IMR-90 (cell line): ENCODE results near the gene DOCK1. TPM values are rescaled to one million over a fixed set of nuclear protein-coding genes. Genes with fewer than 3 reads are reported as not detected.

Experiments used
- ATAC-seq: fragments of 200-7000 bp; cut with Tn5 transposase; 2 replicates; pipeline ENCODE4 v1.9.1; 2020; ENCODE audit warnings: low read depth, mild to moderate bottlenecking, moderate library complexity
- BruUV-seq: library from RNA; stranded (reverse); fragments of 400-500 nt; replicated peaks from 2 replicates; lab custom pipeline; 2021; lab: Mats Ljungman, UMichigan
- CTCF ChIA-PET: fragments of 300-600 bp; formaldehyde crosslinking; extraction: SDS; loops from one replicate; lab custom pipeline; 2021; ENCODE audit warnings: antibody characterized with exemption; lab: Yijun Ruan, JAX
- POLR2A ChIA-PET: fragments of 300-600 bp; sonication (Branson Sonifier 250); formaldehyde crosslinking; loops from one replicate; lab custom pipeline; 2022; ENCODE audit warnings: antibody characterized with exemption; ENCODE audit not compliant: unreplicated experiment; lab: Charles Lee
- DNase-seq: peaks from one replicate; pipeline ENCODE4 v3.0.0; 2013
- H2AFZ ChIP-seq: replicated peaks from 2 replicates; pipeline ENCODE3; 2013; ENCODE audit warnings: low read length, mild to moderate bottlenecking; ENCODE audit not compliant: poor library complexity
- H2AK5ac ChIP-seq: 2 replicates; pipeline ENCODE4 v1.6.1; 2013; ENCODE audit warnings: low read depth, low read length, inconsistent platforms
- H2AK9ac ChIP-seq: replicated peaks from 2 replicates; pipeline ENCODE3; 2013; ENCODE audit warnings: mild to moderate bottlenecking, low read depth, low read length, moderate library complexity; ENCODE audit not compliant: poor library complexity
- H2BK120ac ChIP-seq: 2 replicates; pipeline ENCODE4 v1.6.1; 2013; ENCODE audit warnings: low read depth, low read length, inconsistent platforms
- H2BK15ac ChIP-seq: 3 replicates; pipeline ENCODE4 v1.6.1; 2013; ENCODE audit warnings: low read depth, low read length, inconsistent platforms
- H2BK20ac ChIP-seq: 2 replicates; pipeline ENCODE4 v1.6.1; 2013; ENCODE audit warnings: low read depth, mild to moderate bottlenecking, inconsistent platforms, low read length, moderate library complexity
- H2BK5ac ChIP-seq: 2 replicates; pipeline ENCODE4 v1.6.1; 2013; ENCODE audit warnings: mild to moderate bottlenecking, low read depth, low read length, inconsistent platforms; ENCODE audit not compliant: poor library complexity, severe bottlenecking
- H3K14ac ChIP-seq: replicated peaks from 2 replicates; pipeline ENCODE4 v1.6.1; 2013; ENCODE audit warnings: low read depth, low read length, inconsistent platforms
- H3K18ac ChIP-seq: 2 replicates; pipeline ENCODE4 v1.6.1; 2013; ENCODE audit warnings: low read depth, low read length, control low read depth
- H3K23ac ChIP-seq: 2 replicates; pipeline ENCODE4 v1.6.1; 2013; ENCODE audit warnings: low read depth, low read length, inconsistent platforms
- H3K27ac ChIP-seq: 2 replicates; pipeline ENCODE4 v1.5.1; 2013; ENCODE audit warnings: mild to moderate bottlenecking, control low read depth, low read length; ENCODE audit not compliant: insufficient read depth
- H3K27me3 ChIP-seq: 2 replicates; pipeline ENCODE4 v1.6.1; 2013; ENCODE audit warnings: low read length; ENCODE audit not compliant: control insufficient read depth, insufficient read depth
- H3K36me3 ChIP-seq: 2 replicates; pipeline ENCODE4 v1.6.1; 2013; ENCODE audit warnings: low read length, mixed read lengths; ENCODE audit not compliant: control insufficient read depth, insufficient read depth
- H3K4ac ChIP-seq: 2 replicates; pipeline ENCODE4 v1.6.1; 2013; ENCODE audit warnings: low read depth, low read length, inconsistent platforms
- H3K4me1 ChIP-seq: 2 replicates; pipeline ENCODE4 v1.6.1; 2013; ENCODE audit warnings: low read length, mixed read lengths; ENCODE audit not compliant: control insufficient read depth, insufficient read depth
- H3K4me2 ChIP-seq: 2 replicates; pipeline ENCODE4 v1.6.1; 2013; ENCODE audit warnings: low read depth, mild to moderate bottlenecking, control low read depth, low read length, moderate library complexity
- H3K4me3 ChIP-seq: 2 replicates; pipeline ENCODE4 v1.5.1; 2013; ENCODE audit warnings: low read depth, mild to moderate bottlenecking, control low read depth, low read length, moderate library complexity; ENCODE audit not compliant: insufficient read depth
- H3K56ac ChIP-seq: 2 replicates; pipeline ENCODE4 v1.6.1; 2013; ENCODE audit warnings: low read length, inconsistent platforms; ENCODE audit not compliant: insufficient read depth; ENCODE audit errors: extremely low read depth
- H3K79me1 ChIP-seq, 2 experiments: 2 replicates each; pipeline ENCODE4 v1.6.1; 2013; ENCODE audit warnings: low read length in 2 of 2, inconsistent platforms in 1 of 2, low read depth in 1 of 2
- H3K9ac ChIP-seq: 2 replicates; pipeline ENCODE4 v1.6.1; 2013; ENCODE audit warnings: low read depth, low read length, control low read depth
- H3K9me1 ChIP-seq: 2 replicates; pipeline ENCODE4 v1.6.1; 2013; ENCODE audit warnings: low read length, inconsistent platforms; ENCODE audit not compliant: insufficient read depth
- H3K9me3 ChIP-seq: 2 replicates; pipeline ENCODE4 v1.6.1; 2013; ENCODE audit warnings: low read length; ENCODE audit not compliant: control insufficient read depth, insufficient read depth
- H4K20me1 ChIP-seq: 2 replicates; pipeline ENCODE4 v1.6.1; 2013; ENCODE audit warnings: low read length, inconsistent platforms; ENCODE audit not compliant: insufficient read depth
- H4K5ac ChIP-seq: 2 replicates; pipeline ENCODE4 v1.6.1; 2013; ENCODE audit warnings: mild to moderate bottlenecking, low read depth, low read length, control low read depth
- H4K8ac ChIP-seq, 2 experiments: 2 replicates each; pipeline ENCODE4 v1.6.1; 2013; ENCODE audit warnings: low read depth in 2 of 2, low read length in 2 of 2, control low read depth in 1 of 2, inconsistent platforms in 1 of 2
- H4K91ac ChIP-seq: 2 replicates; pipeline ENCODE4 v1.6.1; 2013; ENCODE audit warnings: low read depth, low read length, inconsistent platforms; ENCODE audit not compliant: insufficient read depth
- BHLHE40 ChIP-seq: fragments of 150-350 bp; IDR thresholded peaks from 2 replicates; pipeline ENCODE4 v1.6.1; 2016; ENCODE audit warnings: mild to moderate bottlenecking, low read depth, low read length
- CEBPB ChIP-seq: IDR thresholded peaks from 2 replicates; pipeline ENCODE4 v1.6.1; 2012; ENCODE audit warnings: low read depth, low read length, improper control_type of control experiment
- CHD1 ChIP-seq: IDR thresholded peaks from 2 replicates; pipeline ENCODE4 v1.6.1; 2012; ENCODE audit warnings: low read depth, low read length, improper control_type of control experiment
- ELK1 ChIP-seq: fragments of 150-350 bp; IDR thresholded peaks from 2 replicates; pipeline ENCODE4 v1.6.1; 2016; ENCODE audit warnings: low read depth, mild to moderate bottlenecking, low read length, moderate library complexity, borderline replicate concordance
- FOS ChIP-seq: fragments of 150-350 bp; IDR thresholded peaks from 2 replicates; pipeline ENCODE4 v1.6.1; 2016; ENCODE audit warnings: low read depth, low read length
- MAFK ChIP-seq: IDR thresholded peaks from 2 replicates; pipeline ENCODE4 v1.6.1; 2012; ENCODE audit warnings: low read depth, low read length, improper control_type of control experiment
- MAZ ChIP-seq: IDR thresholded peaks from 2 replicates; pipeline ENCODE4 v1.6.1; 2012; ENCODE audit warnings: low read depth, mild to moderate bottlenecking, low read length, improper control_type of control experiment, moderate library complexity, borderline replicate concordance
- MXI1 ChIP-seq: IDR thresholded peaks from 2 replicates; pipeline ENCODE4 v1.6.1; 2012; ENCODE audit warnings: low read depth, mild to moderate bottlenecking, low read length, moderate library complexity, borderline replicate concordance
- NFE2L2 ChIP-seq: fragments of 150-350 bp; IDR thresholded peaks from 2 replicates; pipeline ENCODE4 v1.6.1; 2016; ENCODE audit warnings: low read depth, mild to moderate bottlenecking, low read length
- POLR2A ChIP-seq: IDR thresholded peaks from 2 replicates; pipeline ENCODE4 v1.6.1; 2012; ENCODE audit warnings: mild to moderate bottlenecking, low read depth, low read length
- RAD21 ChIP-seq: IDR thresholded peaks from 2 replicates; pipeline ENCODE4 v1.6.1; 2012; ENCODE audit warnings: low read length, improper control_type of control experiment
- RCOR1 ChIP-seq: IDR thresholded peaks from 2 replicates; pipeline ENCODE4 v1.6.1; 2012; ENCODE audit warnings: mild to moderate bottlenecking, low read length, improper control_type of control experiment; ENCODE audit not compliant: insufficient replicate concordance
- RFX5 ChIP-seq: IDR thresholded peaks from 2 replicates; pipeline ENCODE4 v1.8.0; 2012; ENCODE audit warnings: low read depth, mild to moderate bottlenecking, low read length, moderate library complexity
- SMC3 ChIP-seq: fragments of 150-350 bp; IDR thresholded peaks from 2 replicates; pipeline ENCODE4 v1.6.1; 2016; ENCODE audit warnings: low read depth, mild to moderate bottlenecking, antibody characterized with exemption, low read length, moderate library complexity
- WGBS, 2 experiments: methylation state at CpG; one replicate each; pipeline versions ENCODE4 v1.1.5 to v1.1.7; 2013; ENCODE audit warnings: missing lambda C conversion rate in 2 of 2; ENCODE audit not compliant: insufficient read length in 1 of 2; ENCODE audit errors: extremely low coverage in 2 of 2; 5-methylcytosine and 5-hydroxymethylcytosine counted together
- dilution Hi-C: fragments of 300-500 bp; cut with HindIII; formaldehyde crosslinking; loops from one replicate; pipeline ENCODE4 v1.14.3; 2018; ENCODE audit warnings: low sequenced_read_pairs; ENCODE audit not compliant: unreplicated experiment
- in situ Hi-C: fragments of 300-500 bp; cut with MboI; formaldehyde crosslinking; loops from 3 replicates; pipeline ENCODE4 v1.14.3; 2019; ENCODE audit warnings: low sequenced_read_pairs, inconsistent platforms, mixed read lengths
- intact Hi-C: fragments of 100-400 bp; cut with micrococcal nuclease; formaldehyde crosslinking; loops from 2 replicates; pipeline ENCODE4 v1.10.0; 2022
- polyA plus RNA-seq, 3 experiments: library from polyadenylated mRNA; depleted of rRNA; stranded (reverse); fragments of >200 nt; gene quantifications; 2 replicates each; pipeline ENCODE4 v1.2.3, GENCODE V29; 2012; ENCODE audit warnings: low replicate concordance in 1 of 3
- total RNA-seq: library from RNA; depleted of rRNA; stranded (reverse); fragments of >200 nt; gene quantifications from 2 replicates; pipeline ENCODE4 v1.2.3, GENCODE V29; 2012
- TF ChIP-seq, protein P1 (sequence below): fragments of 150-350 bp; IDR thresholded peaks from 2 replicates; pipeline ENCODE4 v1.6.1; 2017; ENCODE audit warnings: mild to moderate bottlenecking, antibody characterized with exemption, low read length, low read depth
- TF ChIP-seq, protein P2 (sequence below): conservative IDR thresholded peaks from 2 replicates; pipeline ENCODE4 v1.5.1; 2012; ENCODE audit warnings: mild to moderate bottlenecking, low read depth, low read length, improper control_type of control experiment

DOCK1 gene
- total and polyA plus RNA-seq, 2 of the 4 experiments (the other 2 are of a cell fraction) = 28.2 to 71.0 TPM

DNA sequence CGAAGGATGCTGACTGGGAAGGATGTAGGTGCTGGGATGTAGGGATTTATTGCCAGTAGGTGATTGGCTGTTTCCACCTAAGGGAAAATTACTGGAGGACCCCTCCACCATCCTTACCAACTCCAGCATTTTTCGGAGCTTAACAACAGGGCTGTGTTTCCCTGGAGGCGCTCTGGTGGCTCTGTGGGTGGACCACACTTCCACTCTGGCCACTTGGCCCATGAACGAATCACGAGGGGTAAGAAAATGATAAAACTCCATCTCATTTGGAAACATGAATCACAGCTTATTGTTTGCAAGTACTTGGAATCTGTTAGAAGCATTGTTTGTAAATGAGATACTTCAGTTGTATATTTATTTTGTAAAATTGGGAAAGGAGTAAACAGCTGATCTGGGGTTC lies 3.0 kb downstream of the DOCK1 start:
- Histone ChIP-seq H3K9me1 (peaks cover 41% of the 10 kb centered on the region), H3K4ac (no peak overlapping the region), H3K4me3 (no peak overlapping the region), H3K9me3 (no peaks in the 10 kb centered on the region), H4K8ac (no peak overlapping the region), H4K5ac (no peak overlapping the region), H2AK5ac (no peak overlapping the region), H3K56ac (no peak overlapping the region), H2BK5ac (no peak overlapping the region), H2BK15ac (no peak overlapping the region), H3K14ac (no peak overlapping the region), H2BK20ac (no peak overlapping the region), H3K9ac (no peak overlapping the region), H3K27me3 (no peaks in the 10 kb centered on the region), H2AFZ (no peak overlapping the region), H2BK120ac (no peak overlapping the region), H3K4me1 (peaks cover 21% of the 10 kb centered on the region), H3K27ac (no peak overlapping the region), H3K36me3 (peaks cover 6% of the 10 kb centered on the region), H4K20me1 (peaks cover 64% of the 10 kb centered on the region), H3K23ac (no peak overlapping the region), H2AK9ac (no peak overlapping the region), H4K91ac (no peak overlapping the region), H3K18ac (no peak overlapping the region), H3K79me1 (peaks cover 29 to 74% of the 10 kb centered on the region in 2 experiments), H3K4me2 (no peak overlapping the region)
- dilution Hi-C loops (no loop called here), in situ Hi-C loops (no loop called here), intact Hi-C loops (loop anchor here (5.0 to 10.0 kb wide), 2 partner anchors 239 to 497 kb away; no protein-coding TSS in a partner anchor)
- BruUV-seq = no TSS peak
- no peak for ATAC-seq
- CTCF ChIA-PET = no interaction called here
- TF ChIP-seq RCOR1 (no peak), RAD21 (no peak), POLR2A (no peak), ELK1 (no peak), CHD1 (no peak), CEBPB (no peak), MXI1 (no peak), MAZ (no peak), FOS (no peak), SMC3 (no peak), NFE2L2 (no peak), MAFK (no peak), RFX5 (no peak), BHLHE40 (no peak)
- TF ChIP-seq, protein P1, sequence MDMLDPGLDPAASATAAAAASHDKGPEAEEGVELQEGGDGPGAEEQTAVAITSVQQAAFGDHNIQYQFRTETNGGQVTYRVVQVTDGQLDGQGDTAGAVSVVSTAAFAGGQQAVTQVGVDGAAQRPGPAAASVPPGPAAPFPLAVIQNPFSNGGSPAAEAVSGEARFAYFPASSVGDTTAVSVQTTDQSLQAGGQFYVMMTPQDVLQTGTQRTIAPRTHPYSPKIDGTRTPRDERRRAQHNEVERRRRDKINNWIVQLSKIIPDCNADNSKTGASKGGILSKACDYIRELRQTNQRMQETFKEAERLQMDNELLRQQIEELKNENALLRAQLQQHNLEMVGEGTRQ = no peak
- TF ChIP-seq, protein P2, sequence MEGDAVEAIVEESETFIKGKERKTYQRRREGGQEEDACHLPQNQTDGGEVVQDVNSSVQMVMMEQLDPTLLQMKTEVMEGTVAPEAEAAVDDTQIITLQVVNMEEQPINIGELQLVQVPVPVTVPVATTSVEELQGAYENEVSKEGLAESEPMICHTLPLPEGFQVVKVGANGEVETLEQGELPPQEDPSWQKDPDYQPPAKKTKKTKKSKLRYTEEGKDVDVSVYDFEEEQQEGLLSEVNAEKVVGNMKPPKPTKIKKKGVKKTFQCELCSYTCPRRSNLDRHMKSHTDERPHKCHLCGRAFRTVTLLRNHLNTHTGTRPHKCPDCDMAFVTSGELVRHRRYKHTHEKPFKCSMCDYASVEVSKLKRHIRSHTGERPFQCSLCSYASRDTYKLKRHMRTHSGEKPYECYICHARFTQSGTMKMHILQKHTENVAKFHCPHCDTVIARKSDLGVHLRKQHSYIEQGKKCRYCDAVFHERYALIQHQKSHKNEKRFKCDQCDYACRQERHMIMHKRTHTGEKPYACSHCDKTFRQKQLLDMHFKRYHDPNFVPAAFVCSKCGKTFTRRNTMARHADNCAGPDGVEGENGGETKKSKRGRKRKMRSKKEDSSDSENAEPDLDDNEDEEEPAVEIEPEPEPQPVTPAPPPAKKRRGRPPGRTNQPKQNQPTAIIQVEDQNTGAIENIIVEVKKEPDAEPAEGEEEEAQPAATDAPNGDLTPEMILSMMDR = no peak
- POLR2A ChIA-PET = interaction anchor here (0.6 kb wide), 1 partner anchor 29 kb away, joined by 6 read pairs; no protein-coding TSS in a partner anchor
- no CpG with 5 or more reads among the region's 5 CpGs for WGBS, 2 experiments
- no peak for DNase-seq
